IPS-20b (cell line): Measurements from ENCODE around the gene ADGRE3.

Source experiments
- H3K27ac ChIP-seq: one replicate; pipeline ENCODE4 v1.5.1; 2013; ENCODE audit warnings: low read length
- H3K27me3 ChIP-seq: 2 replicates; pipeline ENCODE4 v1.6.1; 2013; ENCODE audit warnings: mild to moderate bottlenecking, low read length, inconsistent platforms; ENCODE audit not compliant: insufficient read depth
- H3K36me3 ChIP-seq: 2 replicates; pipeline ENCODE4 v1.6.1; 2013; ENCODE audit warnings: low read depth, mild to moderate bottlenecking, inconsistent platforms, low read length, moderate library complexity; ENCODE audit not compliant: insufficient read depth
- H3K4me1 ChIP-seq: 2 replicates; pipeline ENCODE4 v1.6.1; 2013; ENCODE audit warnings: mild to moderate bottlenecking, control low read depth, inconsistent platforms, low read length, moderate library complexity; ENCODE audit not compliant: insufficient read depth
- H3K4me3 ChIP-seq: 2 replicates; pipeline ENCODE4 v1.5.1; 2013; ENCODE audit warnings: mild to moderate bottlenecking, low read length, inconsistent platforms
- H3K9ac ChIP-seq: 2 replicates; pipeline ENCODE4 v1.6.1; 2013; ENCODE audit warnings: low read depth, mild to moderate bottlenecking, inconsistent platforms, low read length, moderate library complexity
- H3K9me3 ChIP-seq: 2 replicates; pipeline ENCODE4 v1.6.1; 2013; ENCODE audit warnings: mild to moderate bottlenecking, low read depth, low read length, inconsistent platforms; ENCODE audit not compliant: insufficient read depth

ADGRE3 gene, protein sequence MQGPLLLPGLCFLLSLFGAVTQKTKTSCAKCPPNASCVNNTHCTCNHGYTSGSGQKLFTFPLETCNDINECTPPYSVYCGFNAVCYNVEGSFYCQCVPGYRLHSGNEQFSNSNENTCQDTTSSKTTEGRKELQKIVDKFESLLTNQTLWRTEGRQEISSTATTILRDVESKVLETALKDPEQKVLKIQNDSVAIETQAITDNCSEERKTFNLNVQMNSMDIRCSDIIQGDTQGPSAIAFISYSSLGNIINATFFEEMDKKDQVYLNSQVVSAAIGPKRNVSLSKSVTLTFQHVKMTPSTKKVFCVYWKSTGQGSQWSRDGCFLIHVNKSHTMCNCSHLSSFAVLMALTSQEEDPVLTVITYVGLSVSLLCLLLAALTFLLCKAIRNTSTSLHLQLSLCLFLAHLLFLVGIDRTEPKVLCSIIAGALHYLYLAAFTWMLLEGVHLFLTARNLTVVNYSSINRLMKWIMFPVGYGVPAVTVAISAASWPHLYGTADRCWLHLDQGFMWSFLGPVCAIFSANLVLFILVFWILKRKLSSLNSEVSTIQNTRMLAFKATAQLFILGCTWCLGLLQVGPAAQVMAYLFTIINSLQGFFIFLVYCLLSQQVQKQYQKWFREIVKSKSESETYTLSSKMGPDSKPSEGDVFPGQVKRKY

DNA sequence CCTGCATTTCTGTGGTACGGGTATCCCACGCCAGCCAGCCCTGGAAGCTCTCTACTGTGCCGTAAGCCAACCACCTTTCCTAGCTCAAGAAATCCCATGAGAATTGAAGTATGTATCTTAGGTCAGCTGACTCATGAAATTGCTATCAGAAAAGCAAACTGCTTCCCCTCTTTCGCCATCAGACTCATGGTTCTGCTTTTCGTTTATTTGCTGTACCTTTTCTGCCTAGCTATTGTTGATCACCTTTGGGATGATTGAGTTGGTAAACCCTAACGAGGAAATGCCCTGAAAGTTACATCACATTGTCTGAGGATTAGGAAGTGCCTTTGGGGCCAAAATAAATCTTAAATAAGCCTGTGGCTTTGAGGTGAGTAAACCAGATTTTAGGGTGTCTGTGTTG, at the start of gene ADGRE3:
ADGRE3 (minus strand) TSS at position 81 of the 400 bp plus-strand sequence; CDS start at position 7, 74 bp downstream.
- no peak within 1 kb of the TSS for H3K4me3 ChIP-seq

DNA sequence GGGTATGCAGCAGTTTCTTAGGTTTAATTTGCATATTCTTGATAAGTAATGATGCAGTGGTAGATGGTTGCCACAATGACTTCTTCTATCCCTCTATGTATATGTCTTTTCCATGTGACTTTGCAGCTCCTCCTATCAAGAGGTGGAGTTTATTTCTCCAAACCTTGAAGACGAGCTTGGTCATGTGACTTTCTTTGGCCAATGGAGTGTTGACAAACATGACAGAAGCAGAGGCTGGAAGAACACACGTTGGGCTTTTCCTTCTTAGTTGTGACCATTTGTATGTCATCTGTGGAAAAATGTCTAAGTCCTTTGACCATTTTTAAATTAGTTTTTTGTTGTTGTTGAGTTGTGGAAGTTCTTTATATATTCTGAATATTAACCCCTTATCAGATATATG, 47.5 kb upstream of the ADGRE3 start:
- H3K4me1 ChIP-seq = no peaks in the 10 kb centered on the region
- peaks cover 80% of the 10 kb centered on the region for H3K9me3 ChIP-seq
- no peak overlapping the region for H3K4me3 ChIP-seq
- H3K9ac ChIP-seq = no peak overlapping the region
- peaks cover 25% of the 10 kb centered on the region for H3K36me3 ChIP-seq
- H3K27me3 ChIP-seq = no peaks in the 10 kb centered on the region
- H3K27ac ChIP-seq = no peak overlapping the region

More for the DNA sequence above, at the start of gene ADGRE3:
- no peaks in the 10 kb centered on the region for H3K4me1 ChIP-seq
- H3K27me3 ChIP-seq = no peaks in the 10 kb centered on the region; the same call in none of the 2 replicates
- no peak within 1 kb of the TSS for H3K9ac ChIP-seq
- H3K27ac ChIP-seq = no peak within 1 kb of the TSS
- H3K36me3 ChIP-seq = no peaks in the 10 kb centered on the region
- no peaks in the 10 kb centered on the region for H3K9me3 ChIP-seq

DNA sequence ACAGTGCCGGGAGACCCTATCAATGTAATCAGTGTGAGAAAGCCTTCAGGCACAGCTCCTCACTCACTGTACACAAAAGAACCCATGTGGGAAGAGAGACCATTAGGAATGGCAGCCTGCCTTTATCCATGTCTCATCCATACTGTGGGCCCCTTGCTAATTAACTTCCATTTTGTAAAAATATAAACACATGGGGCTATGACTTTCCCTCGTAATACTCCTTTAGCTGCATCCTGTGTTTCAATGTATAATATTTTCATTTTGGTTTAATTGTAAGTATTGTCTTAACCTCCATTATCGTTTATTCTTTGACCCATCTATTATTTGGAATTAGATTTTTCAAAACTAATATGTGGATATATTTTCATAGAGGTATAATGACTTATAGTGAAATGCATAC, 44.5 kb upstream of the ADGRE3 start:
- Histone ChIP-seq H3K27ac (no peak overlapping the region), H3K9me3 (peaks cover 88% of the 10 kb centered on the region), H3K36me3 (peaks cover 45% of the 10 kb centered on the region), H3K9ac (no peak overlapping the region), H3K27me3 (no peaks in the 10 kb centered on the region), H3K4me3 (no peak overlapping the region), H3K4me1 (no peaks in the 10 kb centered on the region)

DNA sequence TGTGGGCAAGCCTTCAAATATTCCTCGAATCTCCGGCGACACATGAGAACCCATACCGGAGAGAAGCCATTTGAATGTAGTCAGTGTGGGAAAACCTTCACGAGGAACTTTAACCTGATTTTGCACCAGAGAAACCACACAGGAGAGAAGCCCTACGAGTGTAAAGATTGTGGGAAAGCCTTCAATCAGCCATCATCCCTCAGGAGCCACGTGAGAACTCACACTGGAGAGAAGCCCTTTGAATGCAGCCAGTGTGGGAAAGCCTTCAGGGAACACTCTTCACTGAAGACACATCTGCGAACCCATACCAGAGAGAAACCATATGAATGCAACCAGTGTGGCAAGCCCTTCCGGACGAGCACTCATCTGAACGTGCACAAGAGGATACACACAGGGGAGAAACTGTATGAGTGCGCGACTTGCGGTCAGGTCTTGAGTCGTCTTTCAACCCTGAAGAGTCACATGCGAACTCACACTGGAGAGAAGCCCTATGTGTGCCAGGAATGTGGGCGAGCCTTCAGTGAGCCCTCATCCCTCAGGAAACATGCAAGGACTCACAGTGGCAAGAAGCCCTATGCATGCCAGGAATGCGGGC, 44.0 kb upstream of the ADGRE3 start:
- Histone ChIP-seq H3K36me3 (peaks cover 45% of the 10 kb centered on the region), H3K9me3 (peaks cover 83% of the 10 kb centered on the region), H3K27ac (no peak overlapping the region), H3K4me1 (no peaks in the 10 kb centered on the region), H3K4me3 (no peak overlapping the region), H3K27me3 (no peaks in the 10 kb centered on the region), H3K9ac (no peak overlapping the region)

DNA sequence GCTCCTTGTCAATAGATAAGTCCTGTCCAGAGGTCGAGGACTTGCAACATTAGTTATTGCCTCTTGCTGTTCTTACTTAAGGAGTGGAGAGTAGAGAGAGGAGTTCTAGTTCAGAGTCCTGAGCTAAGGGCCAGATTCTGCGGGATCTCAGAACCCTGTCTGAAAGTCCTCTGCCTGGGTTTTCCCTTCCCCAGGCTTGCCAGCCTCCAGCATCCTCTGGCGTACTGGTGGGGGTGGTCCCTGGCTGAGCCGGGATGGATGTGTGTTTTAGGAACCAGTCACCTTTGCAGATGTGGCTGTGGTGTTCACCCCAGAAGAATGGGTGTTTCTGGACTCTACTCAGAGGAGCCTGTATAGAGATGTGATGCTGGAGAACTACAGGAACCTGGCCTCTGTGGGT, 41.2 kb upstream of the ADGRE3 start:
- Histone ChIP-seq H3K4me3 (no peak overlapping the region), H3K27ac (no peak overlapping the region), H3K27me3 (no peaks in the 10 kb centered on the region), H3K9ac (no peak overlapping the region), H3K4me1 (no peaks in the 10 kb centered on the region), H3K36me3 (peaks cover 51% of the 10 kb centered on the region), H3K9me3 (peaks cover 60% of the 10 kb centered on the region)

DNA sequence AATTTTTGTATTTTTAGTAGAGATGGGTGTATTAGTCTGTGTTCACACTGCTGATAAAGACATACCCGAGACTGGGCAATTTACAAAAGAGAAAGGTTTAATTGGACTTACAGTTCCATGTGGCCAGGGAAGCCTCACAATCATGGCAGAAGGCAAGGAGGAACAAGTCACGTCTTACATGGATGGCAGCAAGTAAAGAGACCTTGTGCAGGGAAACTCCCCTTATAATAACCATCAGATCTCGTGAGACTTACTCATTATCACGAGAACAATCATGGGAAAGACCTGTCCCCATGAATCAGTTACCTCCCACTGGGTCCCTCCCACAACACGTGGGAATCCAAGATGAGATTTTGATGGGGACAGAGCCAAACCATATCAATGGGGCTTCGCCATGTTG, 29.8 kb upstream of the ADGRE3 start:
- Histone ChIP-seq H3K9me3 (no peaks in the 10 kb centered on the region), H3K27me3 (no peaks in the 10 kb centered on the region), H3K36me3 (peaks cover 67% of the 10 kb centered on the region), H3K4me1 (no peaks in the 10 kb centered on the region), H3K4me3 (no peak overlapping the region), H3K27ac (no peak overlapping the region), H3K9ac (no peak overlapping the region)

DNA sequence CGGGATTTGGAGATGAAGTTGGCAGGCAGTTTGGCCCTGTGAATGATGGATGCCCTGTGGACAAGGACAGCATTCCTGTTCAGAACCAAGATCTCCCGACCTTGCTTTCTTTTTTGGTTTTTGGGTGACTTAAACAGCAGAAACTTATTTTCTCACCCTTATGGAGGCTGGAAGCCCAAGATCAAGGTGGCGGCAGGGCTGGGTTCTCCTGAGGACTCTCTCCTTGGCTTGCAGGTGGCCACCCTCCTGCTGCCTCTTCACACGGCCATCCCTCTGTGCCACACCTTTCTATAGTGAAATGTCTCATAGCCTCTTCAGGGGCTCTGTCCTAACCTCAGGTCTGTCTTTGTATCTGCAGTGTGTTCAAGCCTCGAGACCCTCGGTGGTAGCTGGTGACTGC, 29.2 kb upstream of the ADGRE3 start:
- Histone ChIP-seq H3K27me3 (no peaks in the 10 kb centered on the region), H3K9me3 (no peaks in the 10 kb centered on the region), H3K4me1 (no peaks in the 10 kb centered on the region), H3K4me3 (no peak overlapping the region), H3K27ac (no peak overlapping the region), H3K36me3 (peaks cover 66% of the 10 kb centered on the region), H3K9ac (no peak overlapping the region)

DNA sequence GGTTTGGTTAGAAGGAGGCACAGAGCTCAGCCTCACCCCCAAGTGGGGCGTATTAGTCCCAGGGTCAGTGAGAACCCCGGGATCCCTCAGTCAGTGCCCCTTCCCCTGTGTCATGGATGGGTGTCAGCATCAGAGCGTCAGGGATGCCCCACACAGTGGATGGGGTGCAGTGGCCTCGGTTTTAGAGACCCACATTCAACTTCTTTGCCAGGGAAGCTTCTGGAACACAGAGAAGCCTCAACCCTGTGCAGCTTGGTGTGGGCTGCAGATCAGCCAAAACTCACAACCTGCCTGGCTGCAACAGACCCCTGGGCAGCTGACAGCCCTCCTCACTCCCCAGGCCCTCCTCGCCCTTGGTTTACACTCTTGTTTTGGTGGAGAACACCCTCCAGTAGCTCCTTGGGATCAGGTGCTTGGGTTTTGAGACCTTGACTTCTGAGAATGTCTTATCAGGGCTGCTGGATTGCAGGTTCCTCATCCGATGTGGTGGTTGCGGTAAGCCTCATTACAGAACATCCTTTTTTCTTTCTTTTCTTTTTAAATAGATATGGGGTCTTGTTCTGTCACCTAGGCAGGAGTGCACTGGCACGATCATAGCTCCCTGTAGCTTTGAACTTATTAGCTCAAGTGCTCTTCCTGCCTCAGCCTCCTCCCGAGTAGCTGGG, 26.2 kb upstream of the ADGRE3 start:
- no peaks in the 10 kb centered on the region for H3K9me3 ChIP-seq
- H3K36me3 ChIP-seq = peaks cover 60% of the 10 kb centered on the region

DNA sequence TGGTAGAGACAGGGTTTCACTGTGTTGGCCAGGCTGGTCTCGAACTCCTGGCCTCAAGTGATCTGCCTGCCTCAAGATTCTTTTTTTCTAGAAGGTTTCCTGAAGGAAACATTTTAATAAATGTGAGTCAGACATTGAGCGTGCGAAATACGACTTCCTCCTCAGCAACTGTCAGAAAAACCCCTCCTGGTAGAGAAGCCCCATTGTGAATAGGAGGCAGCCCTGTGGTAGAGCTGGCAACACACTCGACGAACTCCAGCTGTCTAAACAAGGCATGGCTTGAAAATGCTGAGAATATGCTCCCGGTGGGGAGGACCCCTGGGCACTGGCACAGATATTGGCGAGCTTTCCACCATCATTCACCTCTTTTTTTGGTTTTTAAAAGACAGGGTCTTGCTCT, 25.0 kb upstream of the ADGRE3 start:
- H3K36me3 ChIP-seq = peaks cover 63% of the 10 kb centered on the region
- no peak overlapping the region for H3K27ac ChIP-seq
- H3K9me3 ChIP-seq = no peaks in the 10 kb centered on the region
- H3K4me3 ChIP-seq = no peak overlapping the region
- no peaks in the 10 kb centered on the region for H3K4me1 ChIP-seq
- no peaks in the 10 kb centered on the region for H3K27me3 ChIP-seq
- H3K9ac ChIP-seq = no peak overlapping the region

More for the DNA sequence above, 26.2 kb upstream of the ADGRE3 start:
- no peak overlapping the region for H3K27ac ChIP-seq
- no peaks in the 10 kb centered on the region for H3K27me3 ChIP-seq
- no peak overlapping the region for H3K4me3 ChIP-seq
- no peaks in the 10 kb centered on the region for H3K4me1 ChIP-seq
- no peak overlapping the region for H3K9ac ChIP-seq

DNA sequence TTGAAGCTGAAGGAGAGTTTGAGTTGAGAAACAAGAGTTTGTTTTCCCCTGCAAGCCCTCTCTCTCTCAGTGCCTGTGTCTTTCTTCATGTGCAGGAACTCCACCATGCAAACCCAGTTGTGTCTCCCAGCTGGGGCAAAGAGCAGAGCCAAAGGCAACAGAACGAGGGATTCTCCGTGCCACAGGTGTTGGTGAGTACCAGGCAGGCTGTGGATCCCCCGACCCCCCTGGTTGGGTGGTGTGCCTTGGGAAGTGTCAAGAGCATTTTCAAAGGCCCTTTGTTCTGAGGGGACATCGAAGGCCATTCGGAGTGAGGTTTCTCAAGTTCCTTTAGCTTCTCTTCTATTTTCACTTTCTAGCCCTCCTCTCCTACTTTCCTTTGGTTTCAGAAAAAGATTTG, 20.8 kb upstream of the ADGRE3 start:
- no peaks in the 10 kb centered on the region for H3K9me3 ChIP-seq
- no peak overlapping the region for H3K4me3 ChIP-seq
- H3K27me3 ChIP-seq = no peaks in the 10 kb centered on the region
- H3K9ac ChIP-seq = no peak overlapping the region
- no peak overlapping the region for H3K27ac ChIP-seq
- H3K4me1 ChIP-seq = no peaks in the 10 kb centered on the region
- H3K36me3 ChIP-seq = peaks cover 33% of the 10 kb centered on the region

DNA sequence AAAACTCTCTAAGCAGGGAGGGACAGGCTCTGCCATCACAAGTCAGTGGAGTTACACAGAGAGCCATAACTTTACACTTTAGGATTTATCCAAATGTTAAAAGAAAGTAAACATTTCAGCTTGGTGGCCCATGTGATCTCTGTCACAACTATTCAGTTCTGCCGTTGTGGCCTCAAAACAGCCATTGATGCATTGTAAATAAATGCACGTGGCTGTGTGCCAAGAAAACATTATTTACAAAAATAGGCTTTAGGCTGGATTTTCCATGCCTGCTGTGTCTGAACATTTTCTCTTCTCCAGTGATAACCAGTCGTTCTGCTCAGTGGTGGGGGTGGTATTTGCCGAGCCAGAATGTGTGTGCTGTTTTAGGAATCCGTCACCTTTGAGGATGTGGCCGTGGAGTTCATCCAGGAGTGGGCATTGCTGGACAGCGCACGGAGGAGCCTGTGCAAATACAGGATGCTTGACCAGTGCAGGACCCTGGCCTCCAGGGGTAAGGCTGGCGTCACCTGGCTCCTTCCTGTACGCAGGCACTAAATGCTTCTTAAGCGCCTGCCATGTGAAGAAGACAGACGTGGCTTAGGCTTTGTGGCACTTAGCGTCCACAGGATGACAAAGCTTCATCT, 20.1 kb upstream of the ADGRE3 start:
- Histone ChIP-seq H3K4me1 (no peaks in the 10 kb centered on the region), H3K27me3 (no peaks in the 10 kb centered on the region), H3K4me3 (no peak overlapping the region), H3K9ac (no peak overlapping the region), H3K36me3 (peaks cover 26% of the 10 kb centered on the region), H3K27ac (no peak overlapping the region), H3K9me3 (no peaks in the 10 kb centered on the region)
